DOHH2 (cell line): Measurements from ENCODE around the gene ARID1B.

ENCODE experiments used
- H3F3A ChIP-seq: fragments of 200-600 bp; sonication (generic), shearing (Covaris generic); 2 replicates; pipeline ENCODE4 v1.6.0; 2016; ENCODE audit warnings: antibody characterized with exemption, mild to moderate bottlenecking; ENCODE audit not compliant: control insufficient read depth, insufficient read depth
- H3K27ac ChIP-seq: fragments of 200-600 bp; sonication (generic); 2 replicates; pipeline ENCODE4 v1.5.1; 2014; ENCODE audit warnings: low read depth, mild to moderate bottlenecking, low read length, moderate library complexity
- H3K27me3 ChIP-seq: fragments of 200-600 bp; sonication (generic); 2 replicates; pipeline ENCODE4 v1.6.1; 2014; ENCODE audit warnings: mild to moderate bottlenecking, low read length, mixed read lengths; ENCODE audit not compliant: control insufficient read depth
- H3K36me3 ChIP-seq: fragments of 200-600 bp; sonication (generic); 2 replicates; pipeline ENCODE4 v1.6.1; 2014; ENCODE audit warnings: mild to moderate bottlenecking, low read length, moderate library complexity, mixed read lengths; ENCODE audit not compliant: control insufficient read depth
- H3K4me1 ChIP-seq: fragments of 200-600 bp; sonication (generic); 2 replicates; pipeline ENCODE4 v1.6.1; 2014; ENCODE audit warnings: mild to moderate bottlenecking, low read length, mixed read lengths; ENCODE audit not compliant: control insufficient read depth
- H3K4me2 ChIP-seq: fragments of 200-600 bp; sonication (generic); 2 replicates; pipeline ENCODE4 v1.6.0; 2014; ENCODE audit warnings: mild to moderate bottlenecking, low read length, moderate library complexity
- H3K4me3 ChIP-seq: fragments of 200-600 bp; sonication (generic); 2 replicates; pipeline ENCODE4 v1.5.1; 2014; ENCODE audit warnings: mild to moderate bottlenecking, low read length, mixed read lengths
- H3K79me2 ChIP-seq: fragments of 200-600 bp; sonication (generic); 2 replicates; pipeline ENCODE4 v1.6.1; 2014; ENCODE audit warnings: mild to moderate bottlenecking, low read length, mixed read lengths; ENCODE audit not compliant: control insufficient read depth
- H3K9me2 ChIP-seq: fragments of 200-600 bp; sonication (generic); replicated peaks from 2 replicates; pipeline ENCODE4 v1.6.1; 2014; ENCODE audit warnings: mild to moderate bottlenecking, low read length, mixed read lengths; ENCODE audit not compliant: control insufficient read depth
- H3K9me3 ChIP-seq: fragments of 200-600 bp; sonication (generic); 2 replicates; pipeline ENCODE4 v1.6.1; 2014; ENCODE audit warnings: antibody characterized with exemption, low read length, mixed read lengths; ENCODE audit not compliant: control insufficient read depth, insufficient read depth
- H4K20me1 ChIP-seq: fragments of 200-600 bp; sonication (generic); 2 replicates; pipeline ENCODE4 v1.6.0; 2014; ENCODE audit warnings: low read depth, mild to moderate bottlenecking, antibody characterized with exemption, low read length, moderate library complexity; ENCODE audit not compliant: control insufficient read depth, insufficient read depth
- EZH2phosphoT487 ChIP-seq: fragments of 200-600 bp; sonication (generic); IDR thresholded peaks from 2 replicates; pipeline ENCODE4 v1.6.1; 2017; ENCODE audit warnings: borderline replicate concordance, mild to moderate bottlenecking, antibody characterized with exemption, low read length, moderate library complexity, mixed read lengths
- TF ChIP-seq, protein P1 (sequence below): fragments of 200-600 bp; sonication (generic); IDR thresholded peaks from one replicate; pipeline ENCODE4 v1.5.1; 2014; ENCODE audit warnings: antibody characterized with exemption, mild to moderate bottlenecking, low read depth, low read length; ENCODE audit not compliant: poor library complexity, severe bottlenecking

Gene ARID1B

GRCh38 chr6:157229132-157229618, 452.0 kb downstream of the ARID1B start:
- Histone ChIP-seq H3F3A (peaks cover 8% of the 10 kb centered on the region; the same call in 1 of the 2 replicates), H3K9me2 (no peaks in the 10 kb centered on the region), H3K79me2 (no peaks in the 10 kb centered on the region), H3K4me3 (no peak overlapping the region), H3K9me3 (no peaks in the 10 kb centered on the region), H3K4me1 (peaks cover 45% of the 10 kb centered on the region), H3K27me3 (no peaks in the 10 kb centered on the region; the same call in 1 of the 2 replicates), H3K27ac (no peak overlapping the region), H3K36me3 (no peaks in the 10 kb centered on the region), H4K20me1 (no peaks in the 10 kb centered on the region), H3K4me2 (peak overlapping the region; percentile 18)
- TF ChIP-seq EZH2phosphoT487: no peak
- TF ChIP-seq, protein P1, sequence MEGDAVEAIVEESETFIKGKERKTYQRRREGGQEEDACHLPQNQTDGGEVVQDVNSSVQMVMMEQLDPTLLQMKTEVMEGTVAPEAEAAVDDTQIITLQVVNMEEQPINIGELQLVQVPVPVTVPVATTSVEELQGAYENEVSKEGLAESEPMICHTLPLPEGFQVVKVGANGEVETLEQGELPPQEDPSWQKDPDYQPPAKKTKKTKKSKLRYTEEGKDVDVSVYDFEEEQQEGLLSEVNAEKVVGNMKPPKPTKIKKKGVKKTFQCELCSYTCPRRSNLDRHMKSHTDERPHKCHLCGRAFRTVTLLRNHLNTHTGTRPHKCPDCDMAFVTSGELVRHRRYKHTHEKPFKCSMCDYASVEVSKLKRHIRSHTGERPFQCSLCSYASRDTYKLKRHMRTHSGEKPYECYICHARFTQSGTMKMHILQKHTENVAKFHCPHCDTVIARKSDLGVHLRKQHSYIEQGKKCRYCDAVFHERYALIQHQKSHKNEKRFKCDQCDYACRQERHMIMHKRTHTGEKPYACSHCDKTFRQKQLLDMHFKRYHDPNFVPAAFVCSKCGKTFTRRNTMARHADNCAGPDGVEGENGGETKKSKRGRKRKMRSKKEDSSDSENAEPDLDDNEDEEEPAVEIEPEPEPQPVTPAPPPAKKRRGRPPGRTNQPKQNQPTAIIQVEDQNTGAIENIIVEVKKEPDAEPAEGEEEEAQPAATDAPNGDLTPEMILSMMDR: no peak

DNA sequence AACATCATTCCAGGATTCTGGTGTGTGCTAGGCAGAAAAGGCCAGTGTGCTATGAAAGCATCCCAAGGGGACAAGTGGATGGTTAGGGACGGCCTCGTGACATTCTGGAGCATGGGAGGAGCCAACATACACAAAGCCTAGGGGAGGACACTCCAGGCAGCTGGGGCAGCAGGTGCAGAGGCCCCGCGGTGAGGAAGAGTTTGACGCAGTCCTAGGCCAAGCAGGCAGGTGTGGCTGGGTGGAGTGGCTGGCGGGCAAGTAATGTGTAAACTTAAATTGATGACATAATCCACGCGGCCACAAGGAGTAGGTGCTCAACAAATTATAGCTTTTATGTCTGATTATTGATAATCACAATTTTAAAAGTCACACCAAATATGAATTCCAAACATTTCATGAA, 452.5 kb downstream of the ARID1B start:
- Histone ChIP-seq H4K20me1 (no peaks in the 10 kb centered on the region), H3F3A (peaks cover 8% of the 10 kb centered on the region; the same call in 1 of the 2 replicates), H3K36me3 (no peaks in the 10 kb centered on the region), H3K9me2 (no peaks in the 10 kb centered on the region), H3K27me3 (no peaks in the 10 kb centered on the region; the same call in 1 of the 2 replicates), H3K4me3 (no peak overlapping the region), H3K4me2 (peak overlapping the region; percentile 18), H3K79me2 (no peaks in the 10 kb centered on the region), H3K4me1 (peaks cover 39% of the 10 kb centered on the region), H3K27ac (no peak overlapping the region), H3K9me3 (no peaks in the 10 kb centered on the region)
- TF ChIP-seq, protein P1: no peak
- no peak for TF ChIP-seq EZH2phosphoT487

DNA sequence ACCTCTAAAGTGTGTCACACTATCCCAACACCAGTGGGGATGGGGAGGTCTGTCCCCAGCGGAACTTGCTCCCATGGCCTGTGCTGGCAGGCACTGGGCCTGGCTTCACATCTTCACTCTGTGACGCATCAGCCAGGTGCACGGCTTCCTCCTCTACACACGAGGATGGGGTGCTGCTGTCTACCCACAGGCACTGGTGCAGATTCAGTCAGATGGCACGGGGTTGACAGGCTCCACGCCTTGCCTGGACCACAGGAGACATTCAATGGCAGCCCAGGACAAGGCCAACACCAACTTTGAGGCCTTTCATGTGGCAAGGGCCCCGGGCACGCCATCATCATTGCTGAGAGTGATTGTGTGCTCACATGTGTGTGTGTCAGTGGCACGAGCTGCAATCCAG, 453.7 kb downstream of the ARID1B start:
- H3K4me3 ChIP-seq: no peak overlapping the region
- no peaks in the 10 kb centered on the region for H3K79me2 ChIP-seq
- H3K27me3 ChIP-seq: peaks cover 7% of the 10 kb centered on the region
- TF ChIP-seq, protein P1: no peak
- TF ChIP-seq EZH2phosphoT487: no peak
- H4K20me1 ChIP-seq: no peaks in the 10 kb centered on the region
- no peak overlapping the region for H3K4me2 ChIP-seq
- no peaks in the 10 kb centered on the region for H3K9me2 ChIP-seq
- H3K27ac ChIP-seq: no peak overlapping the region
- no peaks in the 10 kb centered on the region for H3K36me3 ChIP-seq
- no peaks in the 10 kb centered on the region for H3K9me3 ChIP-seq
- H3F3A ChIP-seq: peaks cover 5% of the 10 kb centered on the region; the same call in 1 of the 2 replicates
- H3K4me1 ChIP-seq: peaks cover 28% of the 10 kb centered on the region
